OCI-LY7 (cell line): Measurements from ENCODE around the gene TRIM10. TPM values are rescaled to one million over a fixed set of nuclear protein-coding genes. Genes with fewer than 3 reads are reported as not detected.

Experiments used
- BruUV-seq: library from RNA; stranded (reverse); fragments of 400-500 nt; replicated peaks from 2 replicates; lab custom pipeline; 2021; lab: Mats Ljungman, UMichigan
- CTCF ChIA-PET: fragments of 300-600 bp; sonication (Branson Sonifier 250); formaldehyde crosslinking; loops from one replicate; lab custom pipeline; 2022; ENCODE audit warnings: antibody characterized with exemption; ENCODE audit not compliant: unreplicated experiment; lab: Charles Lee
- POLR2A ChIA-PET: fragments of 300-600 bp; sonication (Branson Sonifier 250); formaldehyde crosslinking; loops from one replicate; lab custom pipeline; 2022; ENCODE audit warnings: antibody characterized with exemption; lab: Charles Lee
- DNase-seq: peaks from one replicate; pipeline ENCODE4 v3.0.0-alpha.2; 2015; ENCODE audit warnings: low spot score
- H2AFZ ChIP-seq: fragments of 200-600 bp; sonication (generic), shearing (Covaris generic); 2 replicates; pipeline ENCODE4 v1.6.1; 2014; ENCODE audit warnings: mild to moderate bottlenecking, antibody characterized with exemption, low read length, moderate library complexity
- H3K27ac ChIP-seq: fragments of 200-600 bp; sonication (generic); 2 replicates; pipeline ENCODE4 v1.5.1; 2014; ENCODE audit warnings: mixed run types, low read depth, mild to moderate bottlenecking, moderate library complexity, low read length, inconsistent platforms; ENCODE audit not compliant: poor library complexity, severe bottlenecking
- H3K36me3 ChIP-seq: fragments of 200-600 bp; sonication (generic); 2 replicates; pipeline ENCODE4 v1.6.1; 2014; ENCODE audit warnings: mild to moderate bottlenecking, antibody characterized with exemption, low read length, moderate library complexity, mixed read lengths; ENCODE audit not compliant: insufficient read depth
- H3K4me1 ChIP-seq: fragments of 200-600 bp; sonication (generic); 2 replicates; pipeline ENCODE4 v1.5.1; 2014; ENCODE audit warnings: mild to moderate bottlenecking, low read length; ENCODE audit not compliant: insufficient read depth, poor library complexity, severe bottlenecking
- H3K4me2 ChIP-seq: fragments of 200-600 bp; sonication (generic); 2 replicates; pipeline ENCODE4 v1.6.1; 2014; ENCODE audit warnings: mild to moderate bottlenecking, low read length
- H3K4me3 ChIP-seq: fragments of 200-600 bp; sonication (generic); 2 replicates; pipeline ENCODE4 v1.5.1; 2014; ENCODE audit warnings: mild to moderate bottlenecking, low read depth, low read length; ENCODE audit not compliant: poor library complexity, severe bottlenecking
- H3K79me2 ChIP-seq: fragments of 200-600 bp; sonication (generic); 2 replicates; pipeline ENCODE4 v1.6.1; 2016; ENCODE audit warnings: low read depth, mild to moderate bottlenecking, low read length, moderate library complexity, mixed read lengths; ENCODE audit not compliant: insufficient read depth
- H3K9me2 ChIP-seq: fragments of 200-600 bp; sonication (generic); 2 replicates; pipeline ENCODE4 v1.6.1; 2016; ENCODE audit warnings: mild to moderate bottlenecking, low read length, mixed read lengths; ENCODE audit not compliant: insufficient read depth
- H3K9me3 ChIP-seq: fragments of 200-600 bp; sonication (generic); 2 replicates; pipeline ENCODE4 v1.6.1; 2014; ENCODE audit warnings: mild to moderate bottlenecking, mixed run types, low read length, mixed read lengths
- H4K20me1 ChIP-seq: fragments of 200-600 bp; sonication (generic); 2 replicates; pipeline ENCODE4 v1.6.1; 2014; ENCODE audit warnings: mild to moderate bottlenecking, antibody characterized with exemption, low read length, moderate library complexity, mixed read lengths; ENCODE audit not compliant: insufficient read depth
- EZH2phosphoT487 ChIP-seq: fragments of 200-600 bp; sonication (generic); IDR thresholded peaks from 2 replicates; pipeline ENCODE4 v1.6.1; 2018; ENCODE audit warnings: low read depth, borderline replicate concordance, mild to moderate bottlenecking, mixed run types, antibody characterized with exemption, low read length, moderate library complexity, mixed read lengths
- intact Hi-C: fragments of 100-400 bp; cut with micrococcal nuclease; formaldehyde crosslinking; loops from one replicate; pipeline ENCODE4 v1.10.0; 2022; ENCODE audit not compliant: unreplicated experiment
- total RNA-seq, 2 experiments: library from RNA; depleted of rRNA in 1 of 2; stranded (reverse); fragments of >200 nt in 1 of 2; shearing (Covaris generic) in 1 of 2; gene quantifications; 2 replicates each; pipeline ENCODE4 v1.2.3, GENCODE V29; 2014 to 2022
- TF ChIP-seq, protein P1 (sequence below): fragments of 200-600 bp; sonication (generic); conservative IDR thresholded peaks from 2 replicates; pipeline ENCODE4 v1.5.1; 2014; ENCODE audit warnings: mild to moderate bottlenecking, antibody characterized with exemption, low read length, moderate library complexity, mixed read lengths

TRIM10 gene
- total RNA-seq, 2 experiments from 2014 or later: not detected

DNA sequence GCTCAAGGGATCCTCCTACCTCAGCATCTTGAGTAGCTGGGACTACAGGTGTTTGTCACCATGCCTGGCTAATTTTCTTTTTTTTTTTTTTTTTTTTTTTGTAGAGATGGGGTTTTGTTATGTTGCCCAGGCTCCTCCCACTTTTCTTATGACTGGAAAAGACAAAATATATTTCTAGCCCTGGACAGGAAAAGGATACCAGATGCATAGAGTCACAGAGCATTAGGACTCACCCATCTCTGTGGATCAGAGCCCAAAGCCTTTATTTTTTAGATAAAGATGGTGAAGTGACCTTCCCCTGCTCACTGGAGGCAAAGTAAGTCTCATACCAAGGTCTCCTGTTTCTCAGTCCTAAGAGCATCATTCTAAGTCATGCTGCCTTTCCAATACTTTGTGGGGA, 3.4 kb downstream of the TRIM10 start:
- Histone ChIP-seq H3K4me1 (no peaks in the 10 kb centered on the region), H3K79me2 (no peaks in the 10 kb centered on the region), H3K4me3 (no peak overlapping the region), H3K9me2 (no peaks in the 10 kb centered on the region), H3K9me3 (no peaks in the 10 kb centered on the region), H4K20me1 (no peaks in the 10 kb centered on the region), H3K4me2 (no peak overlapping the region), H3K36me3 (no peaks in the 10 kb centered on the region), H3K27ac (no peak overlapping the region), H2AFZ (no peak overlapping the region)
- BruUV-seq: no TSS peak
- intact Hi-C loops: no loop called here
- DNase-seq: no peak
- CTCF ChIA-PET: no interaction called here
- POLR2A ChIA-PET: no interaction called here
- TF ChIP-seq, protein P1, sequence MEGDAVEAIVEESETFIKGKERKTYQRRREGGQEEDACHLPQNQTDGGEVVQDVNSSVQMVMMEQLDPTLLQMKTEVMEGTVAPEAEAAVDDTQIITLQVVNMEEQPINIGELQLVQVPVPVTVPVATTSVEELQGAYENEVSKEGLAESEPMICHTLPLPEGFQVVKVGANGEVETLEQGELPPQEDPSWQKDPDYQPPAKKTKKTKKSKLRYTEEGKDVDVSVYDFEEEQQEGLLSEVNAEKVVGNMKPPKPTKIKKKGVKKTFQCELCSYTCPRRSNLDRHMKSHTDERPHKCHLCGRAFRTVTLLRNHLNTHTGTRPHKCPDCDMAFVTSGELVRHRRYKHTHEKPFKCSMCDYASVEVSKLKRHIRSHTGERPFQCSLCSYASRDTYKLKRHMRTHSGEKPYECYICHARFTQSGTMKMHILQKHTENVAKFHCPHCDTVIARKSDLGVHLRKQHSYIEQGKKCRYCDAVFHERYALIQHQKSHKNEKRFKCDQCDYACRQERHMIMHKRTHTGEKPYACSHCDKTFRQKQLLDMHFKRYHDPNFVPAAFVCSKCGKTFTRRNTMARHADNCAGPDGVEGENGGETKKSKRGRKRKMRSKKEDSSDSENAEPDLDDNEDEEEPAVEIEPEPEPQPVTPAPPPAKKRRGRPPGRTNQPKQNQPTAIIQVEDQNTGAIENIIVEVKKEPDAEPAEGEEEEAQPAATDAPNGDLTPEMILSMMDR: no peak
- TF ChIP-seq EZH2phosphoT487: no peak

DNA sequence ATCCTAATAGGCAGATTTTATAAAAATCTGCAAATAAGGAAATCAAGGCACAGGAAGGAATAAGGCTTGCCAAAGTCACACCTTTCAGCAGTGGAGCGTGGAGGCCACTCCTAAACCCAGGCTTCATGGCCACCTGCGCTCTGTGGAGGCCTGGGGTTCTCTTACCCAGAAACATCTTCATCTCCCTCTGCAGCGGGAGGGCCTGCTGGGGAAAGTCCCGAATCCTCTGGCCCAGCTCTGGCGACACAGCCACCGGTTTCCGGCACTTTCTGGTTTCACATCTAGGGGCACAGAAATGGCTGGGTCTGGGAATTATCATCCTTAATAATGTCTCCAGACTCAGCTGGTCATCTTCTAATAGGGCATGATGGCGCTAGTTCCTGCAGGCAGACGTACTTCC, 4.2 kb downstream of the TRIM10 start:
- POLR2A ChIA-PET: interaction anchor here (0.6 kb wide), 1 partner anchor 307 kb away, joined by 3 read pairs; no protein-coding TSS in a partner anchor
- H3K9me2 ChIP-seq: no peaks in the 10 kb centered on the region
- intact Hi-C loops: no loop called here
- no peaks in the 10 kb centered on the region for H4K20me1 ChIP-seq
- H3K4me2 ChIP-seq: no peak overlapping the region
- no peaks in the 10 kb centered on the region for H3K36me3 ChIP-seq
- H3K79me2 ChIP-seq: no peaks in the 10 kb centered on the region
- no peaks in the 10 kb centered on the region for H3K9me3 ChIP-seq
- no peak for TF ChIP-seq EZH2phosphoT487
- TF ChIP-seq, protein P1: no peak
- no peaks in the 10 kb centered on the region for H3K4me1 ChIP-seq
- no TSS peak for BruUV-seq
- CTCF ChIA-PET: no interaction called here
- no peak for DNase-seq
- no peak overlapping the region for H2AFZ ChIP-seq
- H3K27ac ChIP-seq: no peak overlapping the region
- H3K4me3 ChIP-seq: no peak overlapping the region

DNA sequence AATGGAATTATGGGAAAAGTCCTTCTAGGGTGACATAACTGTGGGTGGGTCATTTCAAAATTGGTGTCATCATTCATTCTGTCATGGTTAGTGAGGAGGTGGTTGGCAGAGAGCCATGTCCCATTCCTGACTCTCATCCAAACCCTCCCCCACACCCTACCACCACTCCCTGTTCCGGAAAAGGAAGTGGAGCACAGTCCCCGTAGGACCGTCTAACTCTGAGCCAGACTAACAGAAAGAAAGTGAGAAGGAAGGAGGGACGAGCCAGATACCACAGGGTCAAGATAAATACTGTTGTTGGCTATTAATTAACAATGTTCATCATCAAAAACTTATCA, 4.8 kb downstream of the TRIM10 start:
- H3K9me3 ChIP-seq: no peaks in the 10 kb centered on the region
- no peaks in the 10 kb centered on the region for H3K4me1 ChIP-seq
- no peaks in the 10 kb centered on the region for H3K79me2 ChIP-seq
- no peak for DNase-seq
- no peak overlapping the region for H2AFZ ChIP-seq
- no peaks in the 10 kb centered on the region for H3K36me3 ChIP-seq
- intact Hi-C loops: no loop called here
- TF ChIP-seq, protein P1: no peak
- no peak for TF ChIP-seq EZH2phosphoT487
- no peaks in the 10 kb centered on the region for H4K20me1 ChIP-seq
- no peak overlapping the region for H3K4me3 ChIP-seq
- H3K9me2 ChIP-seq: no peaks in the 10 kb centered on the region
- no TSS peak for BruUV-seq
- ChIA-PET CTCF (no interaction called here), POLR2A (no interaction called here)
- H3K4me2 ChIP-seq: no peak overlapping the region
- no peak overlapping the region for H3K27ac ChIP-seq
